HG02678 (cell line): ENCODE results near the gene SEMA5A.

ENCODE experiments used
- ATAC-seq: cut with Tn5 transposase; IDR thresholded peaks from one replicate; pipeline ENCODE4 v1.9.1; 2021; ENCODE audit warnings: mild to moderate bottlenecking, moderate library complexity; ENCODE audit not compliant: unreplicated experiment

Gene SEMA5A

DNA sequence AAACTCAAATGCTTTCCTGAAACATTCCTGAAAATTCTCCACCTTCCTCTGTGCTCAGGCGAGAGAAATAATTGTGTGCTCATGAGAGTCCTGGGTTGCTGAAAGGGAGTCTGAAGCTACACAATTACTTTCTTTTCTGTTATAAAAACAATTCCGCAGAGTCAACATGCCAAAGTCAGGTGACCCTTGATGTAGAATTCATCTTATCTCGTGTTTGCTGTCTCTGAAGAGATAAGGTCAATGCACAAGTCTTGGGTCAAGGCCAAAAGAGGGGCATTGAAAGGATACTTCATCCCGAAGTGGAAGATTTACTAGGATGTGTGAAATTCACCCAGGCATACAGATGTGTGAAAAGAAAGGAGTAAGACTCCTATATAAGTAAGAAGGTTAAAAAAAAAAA lies 493.5 kb downstream of the SEMA5A start:
- ATAC-seq, result no peak

GRCh38 chr5:9051779-9052178 lies 494.1 kb downstream of the SEMA5A start:
- no peak for ATAC-seq

DNA sequence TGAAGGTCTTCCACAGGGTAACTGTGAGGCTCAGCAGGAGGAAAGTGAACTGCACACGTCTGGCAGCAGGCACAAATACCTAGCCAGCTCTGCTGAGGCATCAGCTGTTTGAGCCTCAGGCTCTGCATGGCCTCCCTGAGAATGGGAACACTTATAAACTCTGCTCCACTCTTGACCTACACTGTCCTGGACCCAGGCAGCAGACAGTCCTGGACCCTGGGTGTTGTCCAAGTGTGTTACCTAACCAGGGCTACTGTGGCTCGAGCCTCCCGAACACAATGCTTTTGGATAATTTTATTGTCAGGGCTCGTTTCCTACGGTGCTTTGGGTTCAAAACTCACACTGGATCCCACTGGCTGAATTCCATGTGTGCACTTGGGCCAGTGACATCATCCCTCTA lies 497.9 kb downstream of the SEMA5A start:
- no peak for ATAC-seq

- no peak for ATAC-seq
These were observed 499.0 kb downstream of the SEMA5A start for GRCh38 chr5:9046756-9047481.

DNA sequence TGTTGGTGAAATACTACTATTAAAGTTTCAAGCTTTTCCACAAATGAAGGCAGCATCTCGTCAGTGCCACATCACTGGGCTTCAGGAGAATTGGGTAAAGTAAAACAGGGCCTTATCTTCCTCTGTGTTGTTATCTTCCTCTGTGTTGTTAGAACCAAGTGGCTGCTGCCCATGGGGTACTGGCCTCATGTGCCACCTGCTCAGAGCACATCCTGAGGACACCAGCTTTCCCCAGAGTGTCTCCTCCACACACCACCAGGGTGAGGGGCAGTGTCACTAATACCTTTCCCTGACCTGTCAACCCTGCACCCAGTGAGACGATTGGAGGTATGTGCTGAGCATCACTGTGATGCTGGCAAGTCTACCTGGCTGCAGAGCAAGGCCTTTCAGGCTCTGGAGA lies 499.9 kb downstream of the SEMA5A start:
- no peak for ATAC-seq

DNA sequence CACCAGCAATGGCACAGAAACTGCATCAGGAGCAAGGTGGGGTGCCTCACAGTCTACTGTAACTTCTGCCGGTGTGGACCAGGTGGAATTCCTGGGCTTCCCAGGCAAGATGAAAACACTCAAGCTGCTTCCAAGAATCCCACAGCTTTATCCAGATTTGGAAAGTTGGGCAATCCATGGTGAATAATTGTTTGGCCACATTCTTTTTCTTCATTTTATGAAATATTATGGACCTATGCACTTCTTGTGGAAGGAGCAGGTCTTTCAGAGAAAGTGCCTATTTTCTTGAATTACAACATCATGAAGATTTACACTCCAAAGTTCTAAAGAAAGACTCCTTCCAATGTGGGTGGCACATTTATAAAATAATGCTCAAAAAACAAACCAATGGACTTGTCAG lies 503.6 kb downstream of the SEMA5A start:
- no peak for ATAC-seq

DNA sequence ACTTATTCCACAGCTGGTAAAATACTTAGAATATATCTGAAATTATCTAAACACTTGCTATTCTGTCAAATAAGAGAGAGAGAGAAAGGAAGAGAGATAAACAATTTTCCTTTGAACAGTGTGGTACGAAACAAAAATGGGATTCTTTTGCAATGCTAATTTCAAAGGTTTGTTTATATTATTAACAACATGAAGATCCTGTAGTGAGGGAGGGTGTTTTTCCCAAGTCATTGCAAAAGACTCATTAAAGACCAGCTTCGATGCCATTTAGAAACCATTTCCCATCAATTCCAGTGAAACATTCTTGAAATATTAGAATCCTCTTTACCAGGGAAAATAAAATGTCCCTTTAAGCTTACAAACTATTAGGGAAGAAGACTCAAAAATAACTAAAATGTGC lies 505.4 kb downstream of the SEMA5A start:
- no peak for ATAC-seq

- ATAC-seq, result no peak
These were observed 508.8 kb downstream of the SEMA5A start for GRCh38 chr5:9037048-9037447.

DNA sequence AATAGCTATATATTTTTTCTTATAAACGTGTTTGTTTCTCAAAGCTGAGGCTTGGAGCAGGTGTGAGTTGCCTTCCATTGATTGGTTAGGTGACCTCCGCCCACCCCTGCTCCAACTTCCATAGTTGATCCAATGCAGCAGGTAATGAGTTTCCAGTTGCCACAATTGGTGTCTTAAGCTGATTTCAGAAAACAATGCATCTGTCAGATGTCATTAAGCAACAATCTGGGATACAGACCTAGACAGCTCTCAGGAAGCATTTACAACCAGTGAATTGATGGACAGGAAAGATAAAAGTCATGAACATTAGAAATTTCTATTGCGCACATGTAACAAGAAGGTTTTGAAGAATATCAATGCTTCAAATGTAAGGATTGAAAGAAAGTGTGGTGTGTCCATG lies 510.5 kb downstream of the SEMA5A start:
- ATAC-seq, result no peak

GRCh38 chr5:9034649-9035048 lies 511.2 kb downstream of the SEMA5A start:
- no peak for ATAC-seq

- ATAC-seq, result no peak
These were observed 512.4 kb downstream of the SEMA5A start for GRCh38 chr5:9033524-9033923.

- no peak for ATAC-seq
These were observed 519.9 kb downstream of the SEMA5A start for GRCh38 chr5:9025942-9026341.

- ATAC-seq, result no peak
These were observed 524.9 kb downstream of the SEMA5A start for GRCh38 chr5:9020996-9021395.

DNA sequence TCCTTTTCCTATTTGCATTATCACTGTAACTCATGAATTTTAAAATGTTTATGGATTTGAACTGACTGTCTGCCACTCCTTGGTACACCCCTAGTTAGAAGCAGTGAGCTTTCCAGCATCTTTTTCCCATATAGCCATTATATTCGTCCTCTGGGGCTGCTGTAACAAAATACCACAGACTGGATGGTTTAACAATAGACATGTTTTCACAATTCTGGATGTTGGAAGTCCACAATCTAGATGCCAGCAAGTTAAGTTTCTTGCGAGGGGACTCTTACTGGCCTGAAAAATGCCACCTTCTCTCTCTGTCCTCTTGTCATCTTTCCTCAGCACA lies 530.0 kb downstream of the SEMA5A start:
- ATAC-seq, result no peak

- no peak for ATAC-seq
These were observed 530.5 kb downstream of the SEMA5A start for GRCh38 chr5:9015260-9015936.

- ATAC-seq, result no peak
These were observed 532.7 kb downstream of the SEMA5A start for GRCh38 chr5:9013147-9013546.

DNA sequence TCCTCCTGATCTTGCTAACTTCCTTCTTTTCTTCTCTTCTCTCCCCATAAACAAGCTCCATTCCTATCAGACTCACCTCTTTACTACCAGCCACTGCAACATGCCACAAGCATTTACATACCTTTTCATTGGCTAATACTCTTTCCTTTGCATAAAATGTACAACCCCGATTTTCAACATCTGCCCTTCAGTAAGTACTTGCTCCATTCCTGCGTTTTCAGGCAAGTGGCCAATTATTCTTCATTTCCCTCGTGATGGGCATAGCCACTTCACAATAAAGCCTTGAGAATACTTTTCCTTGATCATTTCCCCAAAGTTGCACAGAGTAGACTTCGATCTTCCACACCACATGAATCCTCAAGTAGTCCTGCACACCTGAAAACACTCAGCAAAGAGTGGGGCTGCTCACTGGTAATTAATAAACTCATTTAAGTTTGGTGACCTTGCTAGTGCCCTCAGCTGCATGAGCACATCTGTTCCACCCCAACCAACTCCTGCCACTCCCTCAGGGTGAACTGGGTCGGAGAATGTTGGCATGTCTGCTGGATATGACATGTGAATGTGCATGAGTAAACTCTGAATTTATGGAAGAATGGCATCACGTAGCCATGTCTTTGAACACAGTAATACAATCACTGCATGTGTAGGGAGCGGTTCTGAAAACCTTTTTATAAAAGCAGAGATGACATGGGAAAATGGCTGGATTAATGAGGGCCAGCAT lies 535.8 kb downstream of the SEMA5A start:
- no peak for ATAC-seq

DNA sequence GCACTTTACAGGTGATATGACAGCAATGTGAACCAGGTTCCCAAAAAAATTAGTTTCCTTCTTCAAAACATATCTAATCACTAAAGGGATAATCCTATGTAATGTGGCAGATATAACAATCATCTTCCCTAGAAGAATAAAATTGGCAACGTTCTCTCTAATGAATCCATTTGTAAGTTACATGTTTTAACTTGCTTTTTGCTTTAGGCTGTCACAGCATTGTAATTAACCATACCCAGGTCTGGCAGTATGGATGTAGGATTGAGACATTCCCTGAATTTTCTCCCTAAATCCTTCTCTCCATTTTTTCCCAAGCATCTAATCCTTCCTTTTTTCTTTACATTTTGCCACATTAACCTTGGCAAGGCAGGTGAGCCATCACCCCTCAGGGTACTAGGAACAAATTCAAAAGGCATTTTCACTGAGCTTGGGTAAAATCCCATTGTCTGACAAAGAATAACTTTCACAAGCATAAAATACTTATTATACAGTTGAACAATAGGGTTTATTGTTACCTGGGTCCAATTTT lies 548.3 kb downstream of the SEMA5A start:
- no peak for ATAC-seq

GRCh38 chr5:8993031-8993430 lies 552.8 kb downstream of the SEMA5A start:
- no peak for ATAC-seq
